ENCODE data around the gene OR10H5.
"Not testable (repeated sequence)": the region's sequence is repeated elsewhere in the genome, so short reads cannot be mapped to it uniquely, and the experiment has no call there.

The OR10H5 gene, protein sequence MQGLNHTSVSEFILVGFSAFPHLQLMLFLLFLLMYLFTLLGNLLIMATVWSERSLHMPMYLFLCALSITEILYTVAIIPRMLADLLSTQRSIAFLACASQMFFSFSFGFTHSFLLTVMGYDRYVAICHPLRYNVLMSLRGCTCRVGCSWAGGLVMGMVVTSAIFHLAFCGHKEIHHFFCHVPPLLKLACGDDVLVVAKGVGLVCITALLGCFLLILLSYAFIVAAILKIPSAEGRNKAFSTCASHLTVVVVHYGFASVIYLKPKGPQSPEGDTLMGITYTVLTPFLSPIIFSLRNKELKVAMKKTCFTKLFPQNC

DNA sequence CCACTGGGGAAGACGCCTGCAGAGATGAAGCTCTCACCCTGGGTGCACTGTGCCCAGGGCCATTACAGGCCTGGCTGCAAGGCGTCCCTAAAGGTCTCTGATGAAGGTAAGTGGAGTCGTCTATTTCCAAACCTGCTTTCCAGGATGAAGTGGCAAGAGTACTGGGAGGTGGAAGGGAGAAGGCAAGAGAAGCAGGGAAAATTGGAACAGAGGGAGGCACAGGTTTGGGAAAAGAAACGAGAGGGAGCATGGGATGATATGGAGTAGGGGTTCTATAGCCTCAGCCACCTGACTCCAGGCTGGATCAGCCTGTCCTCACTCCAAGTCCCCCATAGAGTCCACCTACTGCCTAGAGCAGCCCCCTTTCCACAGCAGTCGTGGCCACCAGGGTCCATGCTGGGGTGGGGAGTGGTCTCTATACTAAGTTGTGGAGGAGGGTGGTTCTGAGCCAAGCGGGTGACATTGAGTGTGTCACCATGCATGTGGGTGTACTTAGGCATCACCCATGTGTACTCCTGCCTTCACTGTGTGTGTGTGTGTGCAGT, at the start of gene OR10H5:
TSS of gene OR10H5 (plus strand) at position 51 of the 545 bp plus-strand sequence. CDS start 6,388 bp downstream, outside the sequence.
- DNase-seq: no peak

DNA sequence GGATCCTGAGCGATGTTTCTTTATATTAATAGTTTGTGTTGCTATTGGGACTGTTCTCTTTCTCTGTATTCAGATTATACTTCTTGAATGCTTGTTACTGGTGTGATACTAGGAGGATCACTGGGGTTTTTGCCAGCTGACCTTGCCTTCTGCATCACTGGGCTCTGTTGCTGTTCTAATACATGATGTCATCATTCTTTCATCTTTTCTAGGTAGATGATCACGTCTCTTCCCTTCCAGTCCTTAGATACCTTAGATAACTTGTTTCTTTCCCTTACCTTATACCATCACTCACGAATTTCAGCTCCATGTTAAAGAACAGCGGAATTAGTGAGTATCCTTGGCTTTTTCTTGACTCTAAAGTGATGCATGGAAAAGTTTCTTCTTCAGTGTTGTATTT, 49.7 kb upstream of the OR10H5 start, which contains the start of gene OR10H3:
TSS of gene OR10H3 (plus strand) at position 264 of the 400 bp plus-strand sequence. CDS start 3,408 bp downstream, outside the sequence.
- DNase-seq: no peak

DNA sequence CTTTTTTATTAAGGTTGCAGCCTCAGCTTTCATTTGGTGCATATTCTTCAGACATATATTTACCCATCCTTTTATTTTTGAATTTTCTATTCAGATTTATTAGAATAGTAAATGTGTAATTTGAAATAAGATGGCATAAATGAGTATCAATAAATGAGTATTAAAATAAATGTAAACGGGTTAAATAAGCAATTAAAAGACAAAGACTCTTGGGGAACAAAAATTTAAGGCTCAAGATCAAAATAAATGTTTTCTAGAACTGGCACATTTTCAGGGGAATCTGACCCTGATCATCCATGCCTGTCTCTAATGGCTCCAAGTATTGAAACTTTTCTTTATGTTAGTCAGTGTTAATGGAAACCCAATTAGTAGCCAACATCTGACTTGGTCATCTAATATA, 46.7 kb upstream of the OR10H5 start:
- no peak for DNase-seq

DNA sequence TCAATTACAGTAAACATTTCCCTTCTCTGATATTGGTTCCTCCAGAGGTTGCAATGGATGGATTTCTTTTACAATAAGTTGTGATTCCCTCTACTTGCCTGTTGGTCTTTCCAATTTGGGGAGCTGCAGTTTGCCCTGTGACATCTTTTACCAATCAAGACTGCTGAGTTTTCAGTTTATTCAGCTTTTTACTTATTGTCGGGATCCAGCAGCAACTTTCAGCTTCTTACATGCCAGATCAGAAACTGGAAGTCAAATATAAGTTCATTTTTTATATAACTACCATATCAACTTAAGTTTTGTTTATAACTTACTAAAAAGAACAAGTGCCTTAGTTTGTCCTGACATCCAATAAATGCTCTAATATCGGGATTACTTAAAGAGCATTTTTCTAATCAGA, 39.2 kb upstream of the OR10H5 start:
- no peak for DNase-seq

DNA sequence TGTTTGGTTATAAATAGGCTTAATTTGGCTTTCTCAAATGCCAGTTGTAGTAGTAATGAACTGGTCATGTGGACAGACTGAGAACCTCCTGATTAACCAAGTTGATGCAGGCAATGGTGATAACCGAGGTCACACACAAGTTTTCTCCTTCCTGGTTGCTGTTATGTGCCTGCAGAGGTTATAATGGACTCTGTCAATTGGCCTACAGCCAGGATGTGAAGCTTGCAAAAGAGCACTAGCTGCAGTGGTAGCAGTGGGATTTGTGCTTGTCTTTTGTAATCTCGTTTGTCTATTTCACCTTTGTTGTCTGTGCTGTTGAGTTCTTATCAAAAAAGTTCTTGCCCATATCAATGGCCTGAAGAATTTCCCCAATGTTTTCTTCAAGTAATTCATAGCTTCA, 29.1 kb upstream of the OR10H5 start:
- DNase-seq: no peak

DNA sequence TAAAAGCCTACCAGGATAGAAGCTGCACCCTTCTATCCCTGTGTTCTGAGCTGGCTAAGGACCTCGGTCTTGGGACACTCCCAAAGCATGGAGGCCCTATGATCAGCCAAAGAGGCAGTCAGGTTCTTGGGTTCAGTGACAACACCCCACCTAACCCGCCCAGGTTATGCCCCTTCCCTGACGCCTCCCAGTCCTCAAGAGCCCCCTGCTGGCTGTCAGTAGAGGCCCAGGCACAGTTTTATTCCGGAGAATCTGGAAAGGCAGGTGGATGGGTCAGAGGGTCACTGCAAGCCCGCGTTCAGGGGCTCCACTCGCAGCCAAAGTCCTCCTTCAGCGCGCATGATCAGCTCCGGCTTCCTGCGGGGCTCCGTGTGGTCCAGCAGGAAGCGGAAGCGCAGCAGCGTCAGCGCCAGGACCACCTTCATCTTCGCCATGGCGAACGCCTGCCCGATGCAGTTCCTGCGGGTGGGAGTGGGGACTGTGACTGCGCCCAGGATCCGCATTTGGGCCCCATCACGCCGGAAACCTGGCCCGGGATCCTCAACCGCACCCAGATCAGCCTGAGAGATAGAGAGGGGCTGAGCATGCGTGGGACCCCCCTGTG, 27.4 kb upstream of the OR10H5 start:
- DNase-seq: no peak

DNA sequence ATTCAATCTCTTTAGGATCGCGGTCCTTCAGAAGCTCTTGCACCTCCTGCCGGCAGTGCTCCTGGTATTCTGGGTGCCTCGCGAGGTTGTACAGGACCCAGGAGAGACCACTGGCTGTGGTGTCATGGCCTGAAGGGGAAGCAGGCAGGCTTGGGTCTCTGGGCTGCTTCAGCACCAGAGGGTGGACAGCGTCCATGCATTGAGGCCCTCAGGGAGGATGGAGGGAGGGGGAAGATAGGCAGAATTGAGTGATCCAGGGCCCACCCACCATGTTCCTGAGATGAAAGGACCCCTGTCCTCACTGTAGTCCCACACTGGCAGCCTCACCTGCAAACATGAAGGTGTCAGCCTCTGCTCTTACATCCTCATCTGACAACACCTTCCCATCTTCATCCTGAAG, 17.9 kb upstream of the OR10H5 start:
- DNase-seq: no peak

DNA sequence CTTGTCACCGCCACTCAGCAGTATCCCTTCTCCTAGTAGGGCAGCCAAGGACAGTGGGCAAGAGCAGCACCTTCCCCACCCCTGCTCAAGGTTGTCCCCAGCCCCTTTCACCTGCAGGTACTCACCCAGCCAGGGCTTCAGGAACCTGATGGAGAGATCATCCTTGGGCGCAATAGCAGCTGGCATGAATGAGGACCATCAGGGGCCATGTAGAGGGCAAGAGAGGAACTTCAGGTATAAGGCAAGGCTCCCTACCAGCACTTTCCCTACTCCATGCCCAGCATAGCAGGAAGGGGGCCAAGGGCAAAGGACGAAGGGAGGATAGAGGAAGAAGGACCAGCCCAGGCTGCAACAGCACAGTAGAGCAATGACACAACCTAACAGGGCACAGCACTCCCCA, 13.3 kb upstream of the OR10H5 start:
- DNase-seq: not testable (repeated sequence)

DNA sequence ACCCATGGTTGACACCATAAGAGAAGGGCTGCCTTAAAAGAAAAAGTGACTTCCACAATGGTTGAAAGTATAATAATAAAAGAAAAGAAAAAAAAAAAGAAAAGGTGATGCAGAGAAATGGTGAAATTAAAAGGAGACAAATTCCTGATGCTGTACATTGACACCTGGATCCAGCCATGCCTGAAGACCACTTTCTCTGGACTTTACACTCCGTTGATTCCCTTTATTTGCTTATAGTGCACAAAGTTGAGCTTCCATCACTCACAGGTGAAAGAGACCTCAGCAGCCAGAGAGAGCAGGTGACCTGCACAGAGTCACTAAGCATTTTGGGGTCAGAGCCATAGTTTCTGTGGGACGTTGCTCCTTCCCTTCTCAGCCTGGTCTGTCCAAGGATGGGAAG, 12.2 kb upstream of the OR10H5 start:
- no peak for DNase-seq

DNA sequence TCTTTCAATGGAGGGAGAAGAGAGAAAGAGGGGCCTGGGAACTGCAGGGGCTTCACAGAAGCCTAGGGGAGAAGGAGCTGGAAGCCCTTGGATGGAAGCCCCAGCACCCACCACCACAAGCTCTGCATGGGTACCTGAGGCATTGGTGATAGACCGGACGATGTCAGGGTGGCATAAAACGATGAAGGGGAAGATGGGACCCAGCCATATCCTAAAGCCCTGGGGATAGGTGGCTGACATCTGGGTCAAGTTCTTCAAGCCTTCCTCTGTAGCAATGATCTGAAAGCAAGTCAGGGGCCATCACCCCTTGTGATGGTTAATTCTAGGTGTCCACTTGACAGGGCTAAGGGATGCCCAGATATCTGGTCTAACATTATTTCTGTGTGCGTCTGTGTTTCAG, 11.2 kb upstream of the OR10H5 start:
- no peak for DNase-seq

DNA sequence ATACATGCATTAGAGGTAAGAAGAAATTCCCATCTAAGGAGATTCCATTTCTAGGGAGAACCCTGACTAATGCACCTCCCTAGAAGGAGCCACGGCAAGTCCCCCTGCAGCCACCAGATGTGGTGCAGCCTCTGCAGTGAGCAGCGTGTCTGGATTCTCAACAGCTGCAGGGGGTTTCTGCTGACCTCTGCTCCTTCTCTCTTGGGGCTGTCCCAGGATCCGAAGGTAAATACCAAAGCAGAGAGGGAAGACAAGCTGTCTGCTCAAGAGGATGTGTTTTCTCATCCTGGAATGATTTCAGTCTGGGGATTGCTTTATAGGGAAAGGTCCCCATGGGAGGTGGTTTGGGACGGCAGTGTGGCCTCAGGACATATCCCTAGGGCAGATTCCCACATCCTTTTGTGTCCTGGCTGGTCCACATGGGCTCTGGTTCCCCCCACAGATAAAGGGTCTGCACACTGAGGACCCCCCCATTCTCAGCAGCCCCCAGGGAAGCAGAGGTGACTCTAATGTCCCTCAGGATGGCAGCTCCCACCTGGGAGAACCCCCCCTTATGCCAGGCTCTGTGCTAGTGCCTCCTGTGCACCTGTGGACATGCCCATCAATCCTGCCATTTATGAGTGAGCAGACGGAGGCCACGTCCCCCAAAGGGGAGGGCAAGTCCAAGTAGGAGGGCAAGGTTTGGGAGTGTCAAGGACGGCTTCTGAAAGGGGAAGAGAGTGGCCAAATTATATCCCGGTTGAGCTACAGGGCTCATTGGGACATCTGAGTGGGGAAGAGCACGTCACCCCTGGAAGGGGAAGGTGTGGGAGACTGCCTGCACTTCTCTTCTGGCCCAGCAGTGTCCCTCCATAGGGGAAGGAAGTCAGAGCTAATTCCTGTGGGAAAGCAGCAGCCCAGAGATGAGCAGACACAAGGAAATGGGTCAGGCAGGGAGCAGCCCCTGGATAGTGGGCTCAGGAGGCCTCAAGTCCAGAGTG, 10.2 kb upstream of the OR10H5 start:
- DNase-seq: no peak

DNA sequence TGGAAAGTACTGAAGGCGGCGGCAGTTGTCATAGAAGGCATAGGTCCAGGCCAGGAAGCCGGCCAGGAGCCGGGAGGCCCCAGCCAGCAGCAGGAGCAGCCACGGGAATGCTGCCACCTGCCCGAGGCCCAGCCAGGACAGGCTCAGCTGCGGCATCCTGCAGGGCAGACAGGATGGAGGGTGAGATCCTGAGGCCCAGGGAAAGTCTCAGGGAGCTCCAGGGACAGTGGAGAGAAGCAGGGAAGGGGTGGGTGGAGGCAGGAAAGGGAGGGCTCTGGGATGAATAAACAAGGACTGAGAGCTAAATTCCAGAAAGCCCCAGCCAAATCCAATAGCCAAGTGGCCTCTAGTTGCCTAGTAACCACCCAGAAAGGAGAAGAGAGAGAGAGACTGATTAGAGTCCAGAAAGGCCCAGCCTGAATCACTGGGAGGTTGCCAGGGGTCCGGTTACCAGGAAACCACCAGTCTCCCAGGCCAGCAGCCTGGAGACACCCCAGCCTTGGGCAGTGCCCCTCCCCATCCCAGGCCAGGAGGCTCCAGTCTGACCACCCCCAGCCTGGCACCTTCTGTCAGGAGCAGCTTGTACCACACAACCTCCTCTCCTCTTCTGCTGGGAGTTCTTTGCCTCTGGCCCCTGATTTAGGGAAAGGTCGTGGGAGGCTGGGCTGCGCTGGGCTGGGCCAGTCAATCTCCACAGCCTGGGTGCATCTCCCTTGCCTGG, 7.5 kb upstream of the OR10H5 start:
- no peak for DNase-seq

DNA sequence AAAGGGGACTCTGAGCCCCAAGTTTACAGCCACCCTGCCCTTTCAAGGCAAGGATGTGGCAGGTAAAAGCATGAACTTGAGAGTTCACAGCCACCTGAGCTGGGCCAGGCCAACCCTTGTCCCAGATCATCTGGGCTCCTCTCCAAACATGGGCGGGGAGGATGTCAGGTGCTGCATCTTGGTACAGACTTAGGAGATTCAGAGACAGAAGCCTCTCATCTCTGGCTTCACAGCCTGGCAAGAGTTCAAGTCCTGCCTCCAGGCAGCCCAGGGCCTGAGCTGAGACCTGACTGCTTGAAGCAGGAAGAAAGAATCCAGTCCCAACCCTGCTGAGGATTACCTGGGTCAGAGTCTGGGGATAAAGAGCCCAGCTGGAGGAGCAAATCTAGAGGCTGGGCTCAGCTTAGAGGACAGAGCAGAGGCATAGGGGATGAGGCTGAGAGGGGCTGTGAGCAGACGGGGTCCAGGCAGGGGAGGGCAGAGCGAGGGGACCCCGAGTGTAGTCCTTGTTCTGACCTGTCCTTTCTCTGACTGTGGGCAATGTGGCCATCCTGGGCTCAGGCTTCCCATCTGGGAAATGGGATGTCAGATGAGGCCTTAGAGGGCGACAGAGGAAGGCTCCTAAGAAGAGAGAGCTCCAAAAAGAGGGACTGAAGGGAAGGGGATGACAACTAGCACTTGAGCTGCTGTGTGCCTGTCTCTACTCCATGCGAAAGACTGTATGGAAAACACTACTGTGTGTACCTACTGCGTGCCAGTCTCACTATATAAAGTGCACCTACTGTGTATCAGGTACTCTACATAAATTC, 6.6 kb upstream of the OR10H5 start:
- no peak for DNase-seq

DNA sequence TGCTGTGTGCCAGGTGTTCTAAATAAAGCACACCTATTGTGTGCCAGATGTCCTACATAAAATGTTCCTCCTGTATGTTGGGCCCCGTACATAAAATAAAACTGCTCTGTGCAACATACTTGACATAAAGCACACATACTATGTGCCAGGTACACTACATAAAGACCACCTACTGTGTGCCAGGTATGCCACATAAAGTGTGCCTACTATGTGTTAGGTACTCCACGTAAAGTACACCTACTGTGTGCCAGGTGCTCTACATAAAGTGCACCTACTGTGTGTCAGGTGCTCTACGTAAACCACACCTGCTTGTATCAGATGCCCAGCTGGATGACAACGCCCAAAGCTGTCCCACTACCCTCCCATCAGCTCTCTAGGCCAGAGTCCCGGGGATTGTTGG, 5.8 kb upstream of the OR10H5 start:
- DNase-seq: no peak

DNA sequence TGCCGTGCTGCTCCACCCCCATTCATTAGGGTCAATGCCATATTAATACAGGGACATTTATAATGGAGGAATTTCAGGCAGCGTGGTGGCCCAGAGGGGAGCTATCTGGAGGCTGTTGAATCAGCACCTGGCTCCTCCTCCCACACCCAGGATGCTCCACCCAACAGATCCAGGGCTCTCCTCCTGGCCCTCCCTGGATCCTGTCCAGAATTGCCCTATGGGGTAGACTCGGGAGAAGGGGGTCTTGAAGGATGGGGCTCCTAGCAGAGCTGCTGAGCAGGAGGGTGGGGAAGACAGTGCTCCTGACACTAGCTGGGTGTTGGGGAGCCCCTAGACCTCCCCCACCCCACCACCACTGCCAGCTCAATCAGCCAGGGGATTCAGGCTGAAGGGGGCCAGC, 5.2 kb upstream of the OR10H5 start:
- DNase-seq: no peak

DNA sequence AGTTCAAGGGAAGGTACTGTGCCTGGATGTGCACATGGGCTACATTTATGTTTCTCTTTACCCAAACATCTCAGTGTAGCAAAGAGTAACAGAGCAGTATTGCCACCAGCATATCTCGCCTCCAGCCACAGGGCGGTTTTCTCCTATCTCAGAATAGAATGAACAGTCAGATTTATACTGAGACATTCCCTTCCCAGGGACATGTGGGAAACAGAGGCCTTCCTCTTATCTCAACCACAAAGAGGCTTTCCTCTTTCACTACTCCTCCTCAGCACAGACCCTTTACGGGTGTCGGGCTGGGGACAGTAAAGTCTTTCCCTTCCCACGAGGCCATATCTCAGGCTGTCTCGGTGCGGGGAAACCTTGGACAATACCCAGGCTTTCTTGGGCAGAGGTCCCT, 4.6 kb upstream of the OR10H5 start:
- not testable (repeated sequence) for DNase-seq

DNA sequence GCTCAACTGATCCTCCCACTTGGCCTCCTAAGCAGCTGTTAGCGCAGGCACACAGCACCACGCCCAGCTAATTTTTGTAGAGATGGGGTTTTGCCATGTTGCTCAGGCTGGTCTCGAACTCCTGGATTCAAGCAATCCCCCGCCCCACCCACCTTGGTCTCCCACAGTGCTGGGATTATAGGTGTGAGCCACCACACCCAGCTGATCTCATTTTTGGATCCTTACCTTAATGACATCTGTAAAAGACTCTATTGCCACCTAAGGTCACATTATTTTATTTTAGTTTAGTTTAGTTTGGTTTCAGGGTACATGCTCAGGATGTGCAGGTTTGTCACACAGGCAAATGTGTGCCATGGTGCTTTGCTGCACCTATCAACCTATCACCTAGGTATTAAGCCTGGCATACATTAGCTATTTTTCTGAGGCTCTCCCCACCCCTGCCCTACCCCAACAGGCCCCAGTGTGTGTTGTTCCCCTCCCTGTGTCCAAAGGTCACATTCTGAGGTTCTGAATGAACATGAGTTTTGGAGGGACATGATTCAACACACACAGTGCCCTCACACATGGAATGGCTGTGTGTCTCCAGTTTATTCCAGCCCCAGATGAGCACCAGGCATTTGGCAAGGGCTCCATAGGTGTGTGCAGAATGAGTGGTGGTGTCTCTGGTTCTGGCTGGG, 1.3 kb downstream of the OR10H5 start:
- no peak for DNase-seq

DNA sequence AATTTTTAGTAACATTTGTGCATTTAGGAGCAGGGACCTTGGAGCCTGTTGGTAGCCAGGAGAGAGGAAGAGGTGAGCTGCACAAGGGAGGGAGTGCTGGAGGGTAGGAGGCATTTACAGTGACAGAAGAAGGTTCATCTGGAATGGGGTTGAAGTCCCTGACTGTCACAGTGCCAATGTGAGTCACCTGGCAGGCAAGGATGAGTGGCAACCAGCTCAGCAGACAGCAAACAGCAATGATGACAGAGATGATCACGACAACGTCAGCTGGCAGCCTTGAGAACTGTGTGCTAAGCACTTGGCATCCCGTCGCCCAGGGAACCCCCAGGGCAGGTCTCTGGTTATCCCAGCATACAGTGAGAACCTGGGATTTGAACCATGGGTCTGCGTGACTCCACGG, 2.6 kb downstream of the OR10H5 start:
- DNase-seq: no peak

DNA sequence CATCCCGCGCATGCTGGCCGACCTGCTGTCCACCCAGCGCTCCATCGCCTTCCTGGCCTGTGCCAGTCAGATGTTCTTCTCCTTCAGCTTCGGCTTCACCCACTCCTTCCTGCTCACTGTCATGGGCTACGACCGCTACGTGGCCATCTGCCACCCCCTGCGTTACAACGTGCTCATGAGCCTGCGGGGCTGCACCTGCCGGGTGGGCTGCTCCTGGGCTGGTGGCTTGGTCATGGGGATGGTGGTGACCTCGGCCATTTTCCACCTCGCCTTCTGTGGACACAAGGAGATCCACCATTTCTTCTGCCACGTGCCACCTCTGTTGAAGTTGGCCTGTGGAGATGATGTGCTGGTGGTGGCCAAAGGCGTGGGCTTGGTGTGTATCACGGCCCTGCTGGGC, 6.8 kb downstream of the OR10H5 start:
- DNase-seq: not testable (repeated sequence)

DNA sequence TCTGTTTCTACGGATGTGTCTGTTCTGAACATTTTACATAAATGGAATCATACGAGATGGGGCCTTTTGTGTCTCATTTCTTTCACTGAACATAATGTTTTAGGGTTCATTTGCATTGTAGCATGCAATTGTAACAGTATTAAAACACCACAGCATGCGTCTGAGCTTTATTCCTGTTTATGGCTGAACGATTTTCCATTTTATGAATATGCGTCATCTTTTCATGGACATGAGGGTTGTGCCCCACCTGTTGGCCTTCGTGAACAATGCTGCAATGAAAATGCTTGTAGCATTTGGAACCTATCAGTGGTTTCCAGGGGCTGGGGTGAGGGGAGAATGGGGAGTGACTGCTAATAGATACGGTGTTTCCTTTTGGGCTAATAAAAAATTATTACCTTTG, 22.9 kb downstream of the OR10H5 start:
- no peak for DNase-seq

DNA sequence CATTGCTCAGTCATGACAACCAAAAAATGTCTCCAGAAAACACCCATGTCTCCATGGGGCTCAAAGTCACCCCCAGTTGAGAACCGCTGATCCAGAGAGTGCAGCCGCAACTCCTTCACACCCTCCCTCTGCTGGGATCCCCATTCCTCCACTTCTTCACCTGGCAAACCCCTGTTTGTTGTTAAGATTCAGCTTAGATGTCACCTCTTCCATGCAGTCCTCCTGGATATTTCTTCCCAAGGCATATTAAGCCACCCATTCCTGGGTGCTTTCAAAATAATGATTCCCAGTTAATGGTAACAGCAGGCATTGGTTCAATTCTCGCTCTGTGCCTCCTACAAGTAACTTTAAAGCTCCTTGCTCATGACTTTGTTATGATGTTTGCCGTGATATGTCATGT, 24.0 kb downstream of the OR10H5 start:
- no peak for DNase-seq

All from GDM1 (cell line).